Testis (tissue), 3 donors: Measurements from ENCODE around the gene GPR35. TPM values are rescaled to one million over a fixed set of nuclear protein-coding genes. Genes with fewer than 3 reads are reported as not detected.

Source experiments
- DNase-seq: peaks from one replicate; pipeline ENCODE4 v3.0.0-alpha.2; 2019
- H3K27ac ChIP-seq, 2 donors: fragments of 200-600 bp; sonication (generic); one replicate each; pipeline ENCODE4 v1.5.1; 2019
- H3K27me3 ChIP-seq: fragments of 200-600 bp; sonication (generic); one replicate; pipeline ENCODE4 v1.5.1; 2019
- H3K36me3 ChIP-seq: fragments of 200-600 bp; sonication (generic); one replicate; pipeline ENCODE4 v1.5.1; 2017; ENCODE audit warnings: low read depth; ENCODE audit errors: missing control alignments
- H3K4me1 ChIP-seq: fragments of 200-600 bp; sonication (generic); one replicate; pipeline ENCODE4 v1.5.1; 2019
- H3K4me3 ChIP-seq, 2 donors: fragments of 200-600 bp; sonication (generic); one replicate each; pipeline ENCODE4 v1.5.1; 2017 to 2019
- H3K9me3 ChIP-seq: fragments of 200-600 bp; sonication (generic); one replicate; pipeline ENCODE4 v1.5.1; 2017
- POLR2A ChIP-seq: fragments of 450-650 bp; IDR thresholded peaks from one replicate; pipeline ENCODE4 v1.6.1; 2017; ENCODE audit warnings: antibody characterized with exemption, mild to moderate bottlenecking, moderate library complexity
- WGBS, 2 donors: methylation state at CpG; one replicate each; pipeline ENCODE4 v1.1.5; 2018; 5-methylcytosine and 5-hydroxymethylcytosine counted together
- intact Hi-C: fragments of 100-400 bp; cut with DNase I; formaldehyde crosslinking; loops from one replicate; pipeline ENCODE4 v1.15.1; 2023; ENCODE audit warnings: low total_unique reads
- polyA plus RNA-seq: library from polyadenylated mRNA; stranded (reverse); fragments of 350-450 nt; fragmentation: Illumina TruSeq; extraction: RNeasy Lipid Tissue Mini Kit (QIAGEN cat#74804); gene quantifications from one replicate; pipeline ENCODE4 v1.2.3, GENCODE V29; 2014; ENCODE audit warnings: low read depth, low replicate concordance; ENCODE audit not compliant: insufficient read depth
- total RNA-seq, 2 donors: library from RNA; depleted of rRNA; stranded (reverse); fragments of >200 nt; gene quantifications; one replicate each; pipeline ENCODE4 v1.2.3, GENCODE V29; 2016
- TF ChIP-seq, protein P1 (sequence below), 3 experiments: fragments of 450-650 bp in 2 of 3; fragments of 200-600 bp in 1 of 3; sonication (generic) in 1 of 3; IDR thresholded peaks; one replicate each; pipeline ENCODE4 v1.5.1; 2016 to 2019; ENCODE audit warnings: antibody characterized with exemption in 3 of 3, mild to moderate bottlenecking in 2 of 3, moderate library complexity in 1 of 3

Gene GPR35
- total and polyA plus RNA-seq, 3 donors from 2014 or later = 3.1 to 11.5 (median 9.5) TPM

DNA sequence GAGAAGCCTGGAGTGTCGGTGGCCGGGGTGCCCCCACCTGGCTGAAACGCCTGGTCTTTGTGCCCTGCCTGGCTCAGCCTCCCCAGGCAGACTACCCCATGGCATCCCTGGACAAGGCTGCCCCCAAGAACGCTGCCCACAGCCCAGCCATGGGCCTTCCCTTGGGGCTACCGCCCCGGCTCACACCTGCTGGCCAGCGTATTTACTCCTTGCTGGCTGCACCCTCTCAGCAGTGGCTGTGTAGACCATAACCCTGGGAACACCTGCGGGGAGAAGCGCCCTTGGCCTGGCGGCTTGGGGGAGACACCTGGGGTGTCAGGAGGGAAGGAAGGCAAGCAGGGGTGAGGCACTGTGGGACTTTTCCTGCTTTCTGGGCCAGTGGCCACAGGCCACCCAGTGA, 21.4 kb upstream of the GPR35 start:
- Histone ChIP-seq H3K9me3 (no peaks in the 10 kb centered on the region), H3K4me3 (no peak overlapping the region), H3K27ac (no peak overlapping the region), H3K36me3 (no peaks in the 10 kb centered on the region), H3K4me1 (peaks cover 9% of the 10 kb centered on the region), H3K27me3 (no peaks in the 10 kb centered on the region)
- WGBS, 2 donors = 89% methylated on average over 3 to 10 of the region's 10 CpGs
- no peak for DNase-seq
- intact Hi-C loops = no loop called here
- TF ChIP-seq POLR2A = no peak
- TF ChIP-seq, protein P1, sequence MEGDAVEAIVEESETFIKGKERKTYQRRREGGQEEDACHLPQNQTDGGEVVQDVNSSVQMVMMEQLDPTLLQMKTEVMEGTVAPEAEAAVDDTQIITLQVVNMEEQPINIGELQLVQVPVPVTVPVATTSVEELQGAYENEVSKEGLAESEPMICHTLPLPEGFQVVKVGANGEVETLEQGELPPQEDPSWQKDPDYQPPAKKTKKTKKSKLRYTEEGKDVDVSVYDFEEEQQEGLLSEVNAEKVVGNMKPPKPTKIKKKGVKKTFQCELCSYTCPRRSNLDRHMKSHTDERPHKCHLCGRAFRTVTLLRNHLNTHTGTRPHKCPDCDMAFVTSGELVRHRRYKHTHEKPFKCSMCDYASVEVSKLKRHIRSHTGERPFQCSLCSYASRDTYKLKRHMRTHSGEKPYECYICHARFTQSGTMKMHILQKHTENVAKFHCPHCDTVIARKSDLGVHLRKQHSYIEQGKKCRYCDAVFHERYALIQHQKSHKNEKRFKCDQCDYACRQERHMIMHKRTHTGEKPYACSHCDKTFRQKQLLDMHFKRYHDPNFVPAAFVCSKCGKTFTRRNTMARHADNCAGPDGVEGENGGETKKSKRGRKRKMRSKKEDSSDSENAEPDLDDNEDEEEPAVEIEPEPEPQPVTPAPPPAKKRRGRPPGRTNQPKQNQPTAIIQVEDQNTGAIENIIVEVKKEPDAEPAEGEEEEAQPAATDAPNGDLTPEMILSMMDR (IDR thresholded peaks at IDR 0.05) = no peak

DNA sequence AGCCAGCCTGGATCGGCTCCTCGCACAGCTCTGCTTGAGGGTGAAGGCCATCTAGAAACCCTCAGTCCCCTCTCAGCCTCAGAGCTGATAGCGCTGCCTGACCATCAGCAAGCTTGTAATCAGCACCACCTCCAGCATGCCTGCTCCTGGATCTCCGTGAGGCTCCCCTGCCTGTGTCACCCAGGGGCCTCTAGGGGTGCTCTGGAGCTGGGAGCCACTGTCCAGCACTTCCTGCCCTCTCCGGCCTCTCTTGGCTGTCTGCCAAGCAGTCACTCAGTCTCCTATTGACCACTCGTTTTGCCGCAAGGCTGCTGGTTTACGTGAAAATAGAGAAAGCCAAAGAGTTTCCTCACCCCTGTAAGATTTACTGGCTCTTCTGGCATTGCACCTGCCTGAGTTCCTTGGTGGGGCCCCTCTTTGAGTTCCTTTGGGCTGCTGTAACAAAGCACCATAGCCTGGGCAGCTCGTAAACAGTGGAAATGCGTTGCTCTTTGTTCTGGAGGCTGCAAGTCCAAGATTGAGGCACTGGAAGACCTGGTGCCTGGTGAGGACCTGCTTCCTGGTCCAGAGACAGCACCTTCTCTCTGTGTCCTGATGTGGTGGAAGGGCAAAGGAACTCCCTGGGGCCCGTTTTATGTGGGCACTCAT, 20.9 kb upstream of the GPR35 start:
- Histone ChIP-seq H3K4me1 (peaks cover 9% of the 10 kb centered on the region), H3K4me3 (no peak overlapping the region), H3K27me3 (no peaks in the 10 kb centered on the region), H3K27ac (no peak overlapping the region), H3K36me3 (no peaks in the 10 kb centered on the region), H3K9me3 (no peaks in the 10 kb centered on the region)
- intact Hi-C loops = no loop called here
- 48 to 62% methylated on average over 8 to 11 of the region's 11 CpGs for WGBS, 2 donors
- DNase-seq = peak; percentile 89
- TF ChIP-seq POLR2A = no peak
- TF ChIP-seq, protein P1 (IDR thresholded peaks at IDR 0.05) = peak; percentile 44 to 61 (median 44)

DNA sequence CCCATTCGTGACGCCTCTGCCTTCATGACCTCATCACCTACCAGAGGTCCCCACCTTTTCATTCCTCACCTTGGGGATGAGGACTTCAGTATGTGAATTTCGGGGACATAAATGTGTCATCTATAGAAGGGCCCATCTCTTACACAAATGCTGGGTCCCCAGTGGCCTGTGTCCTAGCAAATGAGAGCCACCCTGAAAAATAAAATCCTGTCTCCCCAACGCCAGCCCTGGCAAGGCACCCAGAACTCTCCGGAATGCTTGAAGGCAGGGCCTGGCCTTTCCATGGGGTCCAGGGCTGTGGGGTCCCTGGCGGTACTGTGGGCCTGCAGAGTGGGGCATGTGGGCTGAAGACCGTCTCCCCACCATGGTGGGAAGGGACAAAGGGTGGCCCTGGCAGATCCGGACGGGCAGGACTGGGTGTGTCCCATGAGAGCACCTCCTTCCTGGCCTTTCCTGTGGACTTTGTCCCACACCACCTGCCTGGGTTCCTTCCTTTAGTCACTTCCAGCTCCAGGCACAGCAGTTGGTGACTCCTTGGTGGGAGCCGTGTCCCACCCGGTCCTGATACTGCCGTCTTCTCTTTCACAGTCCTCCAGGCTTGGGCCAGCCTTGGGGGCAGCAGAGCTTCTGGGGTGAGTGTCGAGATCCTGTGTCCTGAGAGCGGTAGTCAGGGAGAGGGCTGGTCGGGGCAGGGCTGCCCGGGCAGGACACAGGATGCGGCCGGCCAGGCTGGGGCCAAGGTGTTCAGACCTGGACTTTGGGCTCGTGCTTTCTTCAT, 20.2 kb upstream of the GPR35 start:
- DNase-seq = no peak
- Histone ChIP-seq H3K9me3 (no peaks in the 10 kb centered on the region), H3K36me3 (no peaks in the 10 kb centered on the region), H3K27me3 (no peaks in the 10 kb centered on the region), H3K4me3 (no peak overlapping the region), H3K4me1 (peaks cover 9% of the 10 kb centered on the region), H3K27ac (no peak overlapping the region)
- WGBS, 2 donors = 88 to 96% methylated on average over 13 to 19 of the region's 19 CpGs
- no peak for TF ChIP-seq POLR2A
- TF ChIP-seq, protein P1 (IDR thresholded peaks at IDR 0.05) = no peak
- intact Hi-C loops = no loop called here

DNA sequence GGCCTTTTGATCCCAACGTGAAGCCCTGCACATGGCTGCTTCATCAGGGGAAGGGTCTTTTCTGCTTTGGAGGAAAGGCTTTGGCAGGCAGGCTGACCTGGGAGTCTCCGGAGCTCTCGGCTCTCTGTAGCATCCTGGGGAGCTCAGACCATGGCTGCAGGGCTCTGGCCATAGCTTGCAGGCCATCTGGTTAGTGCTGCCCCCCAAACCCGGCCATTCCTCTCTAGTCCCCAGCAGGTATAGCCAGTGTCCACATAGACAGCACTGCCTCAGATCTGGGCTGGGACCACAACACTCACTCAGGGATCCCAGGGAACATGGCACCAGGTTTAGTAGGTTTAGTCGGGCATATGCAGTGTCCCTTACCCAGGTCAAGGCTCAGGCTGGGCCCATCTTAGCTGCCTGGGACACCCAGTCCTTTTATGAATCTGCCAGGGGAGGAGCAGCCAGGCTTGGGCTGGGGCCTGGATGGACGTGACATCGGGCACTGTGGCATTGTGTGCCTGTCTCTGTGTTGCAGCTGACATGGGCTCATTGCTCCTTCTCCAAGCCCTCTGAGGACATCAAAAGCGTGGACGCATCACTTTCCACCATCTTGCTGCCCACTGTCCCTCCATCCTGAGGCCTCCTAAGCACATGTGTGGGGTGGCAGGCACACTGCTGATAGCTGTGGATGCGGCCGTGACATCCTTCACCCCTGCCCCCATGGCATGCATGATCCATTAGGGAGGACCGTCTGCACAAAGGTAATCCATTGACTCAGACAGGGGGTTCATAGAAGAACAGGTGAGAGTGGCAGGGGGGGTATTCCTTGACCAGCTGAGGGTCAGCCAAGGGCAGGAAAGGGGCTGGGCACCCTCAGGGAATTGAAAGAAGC, 19.2 kb upstream of the GPR35 start:
- no peak overlapping the region for H3K4me3 ChIP-seq
- H3K27ac ChIP-seq = no peak overlapping the region
- intact Hi-C loops = no loop called here
- no peaks in the 10 kb centered on the region for H3K27me3 ChIP-seq
- no peak for DNase-seq
- H3K36me3 ChIP-seq = no peaks in the 10 kb centered on the region
- no peak for TF ChIP-seq POLR2A
- TF ChIP-seq, protein P1 (IDR thresholded peaks at IDR 0.05) = no peak
- no peaks in the 10 kb centered on the region for H3K9me3 ChIP-seq
- peaks cover 9% of the 10 kb centered on the region for H3K4me1 ChIP-seq
- WGBS, 2 donors = 90 to 92% methylated on average over 8 to 12 of the region's 12 CpGs
